Raji (cell line): ENCODE measurements around the gene VPS51.

Experiments
- POLR2A ChIP-seq: IDR thresholded peaks from 2 replicates; pipeline ENCODE4 v1.6.1; 2011; ENCODE audit warnings: low read depth, low read length, control low read depth; ENCODE audit not compliant: insufficient read depth

VPS51 gene

GRCh38 chr11:65111159-65111743 lies 15.2 kb downstream of the VPS51 start:
- no peak for TF ChIP-seq POLR2A

- peak; percentile 96 for TF ChIP-seq POLR2A
Observed at GRCh38 chr11:65111744-65112545, 15.9 kb downstream of the VPS51 start, which contains the start of gene TM7SF2. Gene TM7SF2 (plus strand): TSS chr11:65111872. CDS start chr11:65112016, 144 bp downstream.

- peak; percentile 46 for TF ChIP-seq POLR2A
Observed at GRCh38 chr11:65112546-65113360, 16.7 kb downstream of the VPS51 start.

GRCh38 chr11:65113361-65113756 lies 17.3 kb downstream of the VPS51 start:
- no peak for TF ChIP-seq POLR2A

- TF ChIP-seq POLR2A, result no peak
Observed at GRCh38 chr11:65113839-65114238, 17.8 kb downstream of the VPS51 start.

- no peak; the same call in 1 of the 2 replicates for TF ChIP-seq POLR2A
Observed at GRCh38 chr11:65114538-65115171, 18.6 kb downstream of the VPS51 start.

GRCh38 chr11:65115361-65116082 lies 19.5 kb downstream of the VPS51 start:
- TF ChIP-seq POLR2A, result 0 out of 2 replicates have a peak, but pooled peaks have one; percentile 21

GRCh38 chr11:65116370-65117205 lies 20.6 kb downstream of the VPS51 start:
- TF ChIP-seq POLR2A, result no peak

- peak; percentile 81 for TF ChIP-seq POLR2A
Observed at GRCh38 chr11:65117206-65118096, 21.4 kb downstream of the VPS51 start, which contains the start of gene ZNHIT2. Gene ZNHIT2 (minus strand): TSS chr11:65117701. CDS start chr11:65117653, 48 bp downstream.

- TF ChIP-seq POLR2A, result no peak
Observed at GRCh38 chr11:65118097-65118837, 22.3 kb downstream of the VPS51 start.

GRCh38 chr11:65119670-65119995 lies 23.6 kb downstream of the VPS51 start:
- no peak for TF ChIP-seq POLR2A

GRCh38 chr11:65120831-65121230 lies 24.8 kb downstream of the VPS51 start:
- TF ChIP-seq POLR2A, result no peak

GRCh38 chr11:65121447-65121864 lies 25.4 kb downstream of the VPS51 start:
- no peak for TF ChIP-seq POLR2A
